Mesendoderm (in vitro differentiated cells): Measurements from ENCODE around the gene PCDHA3. TPM values are rescaled to one million over a fixed set of nuclear protein-coding genes. Genes with fewer than 3 reads are reported as not detected.

Experiments
- DNase-seq: peaks from one replicate; pipeline ENCODE4 v3.0.0; 2013
- H2AK5ac ChIP-seq: 2 replicates; pipeline ENCODE4 v1.6.1; 2013; ENCODE audit warnings: low read length, inconsistent platforms
- H2BK120ac ChIP-seq: 2 replicates; pipeline ENCODE4 v1.6.1; 2013; ENCODE audit warnings: low read depth, mild to moderate bottlenecking, low read length, moderate library complexity, mixed read lengths
- H2BK15ac ChIP-seq: replicated peaks from 2 replicates; pipeline ENCODE4 v1.6.1; 2013; ENCODE audit warnings: low read depth, mild to moderate bottlenecking, moderate library complexity
- H2BK5ac ChIP-seq: 2 replicates; pipeline ENCODE4 v1.6.1; 2013; ENCODE audit warnings: low read length, inconsistent platforms
- H3K18ac ChIP-seq: 2 replicates; pipeline ENCODE4 v1.6.1; 2013; ENCODE audit warnings: mild to moderate bottlenecking, low read length, mixed read lengths
- H3K23ac ChIP-seq: one replicate; pipeline ENCODE4 v1.6.1; 2013; ENCODE audit warnings: low read length
- H3K27ac ChIP-seq: 2 replicates; pipeline ENCODE4 v1.5.1; 2013; ENCODE audit warnings: low read depth, mild to moderate bottlenecking, inconsistent platforms, low read length, moderate library complexity
- H3K27me3 ChIP-seq: 2 replicates; pipeline ENCODE4 v1.6.1; 2013; ENCODE audit warnings: low read length, control low read depth, mild to moderate bottlenecking, inconsistent platforms; ENCODE audit not compliant: insufficient read depth, poor library complexity
- H3K36me3 ChIP-seq: 2 replicates; pipeline ENCODE4 v1.6.1; 2013; ENCODE audit warnings: low read length, inconsistent platforms; ENCODE audit not compliant: control insufficient read depth, insufficient read depth
- H3K4ac ChIP-seq: one replicate; pipeline ENCODE4 v1.6.1; 2013; ENCODE audit warnings: low read depth, mild to moderate bottlenecking, low read length, moderate library complexity
- H3K4me1 ChIP-seq: 2 replicates; pipeline ENCODE4 v1.6.1; 2013; ENCODE audit warnings: low read depth, low read length, inconsistent platforms; ENCODE audit not compliant: control insufficient read depth
- H3K4me2 ChIP-seq: 2 replicates; pipeline ENCODE4 v1.6.1; 2013; ENCODE audit warnings: low read length
- H3K4me3 ChIP-seq: 2 replicates; pipeline ENCODE4 v1.5.1; 2013; ENCODE audit warnings: mild to moderate bottlenecking, low read length
- H3K56ac ChIP-seq: one replicate; pipeline ENCODE4 v1.6.1; 2013; ENCODE audit warnings: low read length
- H3K79me1 ChIP-seq: 2 replicates; pipeline ENCODE4 v1.6.1; 2013; ENCODE audit warnings: low read length, inconsistent platforms
- H3K79me2 ChIP-seq: 2 replicates; pipeline ENCODE4 v1.6.1; 2013; ENCODE audit warnings: mild to moderate bottlenecking, low read length; ENCODE audit not compliant: control insufficient read depth, insufficient read depth
- H3K9ac ChIP-seq: 2 replicates; pipeline ENCODE4 v1.6.1; 2013; ENCODE audit warnings: low read length, inconsistent platforms
- H4K5ac ChIP-seq: one replicate; pipeline ENCODE4 v1.6.1; 2013; ENCODE audit warnings: low read length
- H4K8ac ChIP-seq: one replicate; pipeline ENCODE4 v1.6.1; 2013; ENCODE audit warnings: low read depth, mild to moderate bottlenecking, control low read depth, low read length, moderate library complexity
- WGBS: extraction: QIAGEN DNeasy Blood & Tissue Kit; methylation state at CpG from one replicate; pipeline ENCODE4 v1.1.7; 2013; ENCODE audit warnings: low lambda C conversion rate, missing lambda C conversion rate; ENCODE audit not compliant: insufficient coverage; ENCODE audit errors: extremely low coverage; 5-methylcytosine and 5-hydroxymethylcytosine counted together
- polyA plus RNA-seq, 2 experiments: library from polyadenylated mRNA; stranded (reverse); fragments of 200-250 nt; gene quantifications; one replicate each; pipeline ENCODE4 v1.2.3, GENCODE V29; 2013

PCDHA3 gene
- 0.73 TPM for polyA plus RNA-seq (2013, experiment 1 of 2)
- 0.74 TPM for polyA plus RNA-seq (2013, experiment 2 of 2)

GRCh38 chr5:140800816-140801493 is at the start of gene PCDHA3:
PCDHA3 (plus strand) TSS chr5:140801057.
- Histone ChIP-seq H3K56ac (no peak within 1 kb of the TSS), H3K9ac (no peak within 1 kb of the TSS), H2BK15ac (no peak within 1 kb of the TSS), H3K27me3 (no peaks in the 10 kb centered on the region), H4K8ac (no peak within 1 kb of the TSS), H3K23ac (no peak within 1 kb of the TSS), H3K4me3 (no peak within 1 kb of the TSS), H2AK5ac (no peak within 1 kb of the TSS), H3K36me3 (no peaks in the 10 kb centered on the region), H2BK5ac (no peak within 1 kb of the TSS), H4K5ac (no peak within 1 kb of the TSS), H3K79me1 (no peaks in the 10 kb centered on the region), H3K18ac (no peak within 1 kb of the TSS), H3K79me2 (no peaks in the 10 kb centered on the region), H3K4me2 (no peak within 1 kb of the TSS), H2BK120ac (no peak within 1 kb of the TSS), H3K4ac (no peak within 1 kb of the TSS), H3K27ac (no peak within 1 kb of the TSS), H3K4me1 (no peaks in the 10 kb centered on the region)
- DNase-seq: peak; percentile 7
- WGBS: no CpG with 5 or more reads among the region's 29 CpGs

GRCh38 chr5:140753561-140753960 is 47.3 kb upstream of the PCDHA3 start:
- Histone ChIP-seq H2BK120ac (no peak overlapping the region), H3K18ac (no peak overlapping the region), H3K4me3 (no peak overlapping the region), H3K27ac (no peak overlapping the region), H3K23ac (no peak overlapping the region), H2BK5ac (no peak overlapping the region), H3K4me2 (no peak overlapping the region), H3K4me1 (no peaks in the 10 kb centered on the region), H4K5ac (no peak overlapping the region), H3K79me2 (no peaks in the 10 kb centered on the region), H2BK15ac (no peak overlapping the region), H3K4ac (no peak overlapping the region), H3K36me3 (no peaks in the 10 kb centered on the region), H3K9ac (no peak overlapping the region), H3K79me1 (no peaks in the 10 kb centered on the region), H3K56ac (no peak overlapping the region), H3K27me3 (no peaks in the 10 kb centered on the region), H2AK5ac (no peak overlapping the region), H4K8ac (no peak overlapping the region)
- DNase-seq: no peak
- no CpG with 5 or more reads among the region's 5 CpGs for WGBS

- DNase-seq: no peak
- no peak overlapping the region for H3K27ac ChIP-seq
- H3K79me1 ChIP-seq: no peaks in the 10 kb centered on the region
- no peak overlapping the region for H2BK15ac ChIP-seq
- H3K36me3 ChIP-seq: no peaks in the 10 kb centered on the region
- H3K56ac ChIP-seq: no peak overlapping the region
- H3K79me2 ChIP-seq: no peaks in the 10 kb centered on the region
- no peak overlapping the region for H2AK5ac ChIP-seq
- no peaks in the 10 kb centered on the region for H3K4me1 ChIP-seq
- no peak overlapping the region for H3K18ac ChIP-seq
- H4K5ac ChIP-seq: no peak overlapping the region
- no peak overlapping the region for H3K4me3 ChIP-seq
- no peak overlapping the region for H2BK5ac ChIP-seq
- H3K23ac ChIP-seq: no peak overlapping the region
- H3K4ac ChIP-seq: no peak overlapping the region
- WGBS: no CpG with 5 or more reads among the region's 2 CpGs
- H3K9ac ChIP-seq: no peak overlapping the region
- no peaks in the 10 kb centered on the region for H3K27me3 ChIP-seq
- no peak overlapping the region for H4K8ac ChIP-seq
- no peak overlapping the region for H3K4me2 ChIP-seq
- no peak overlapping the region for H2BK120ac ChIP-seq
Observed at GRCh38 chr5:140764177-140764973, 36.5 kb upstream of the PCDHA3 start.

GRCh38 chr5:140767444-140767843 is 33.4 kb upstream of the PCDHA3 start:
- no peak for DNase-seq
- Histone ChIP-seq H3K4me3 (no peak overlapping the region), H3K18ac (no peak overlapping the region), H3K9ac (no peak overlapping the region), H3K27ac (no peak overlapping the region), H3K4me2 (no peak overlapping the region), H2BK120ac (no peak overlapping the region), H3K4me1 (no peaks in the 10 kb centered on the region), H3K79me1 (no peaks in the 10 kb centered on the region), H4K8ac (no peak overlapping the region), H4K5ac (no peak overlapping the region), H3K27me3 (no peaks in the 10 kb centered on the region), H2BK15ac (no peak overlapping the region), H3K36me3 (no peaks in the 10 kb centered on the region), H3K79me2 (no peaks in the 10 kb centered on the region), H2AK5ac (no peak overlapping the region), H3K4ac (no peak overlapping the region), H2BK5ac (no peak overlapping the region), H3K56ac (no peak overlapping the region), H3K23ac (no peak overlapping the region)
- no CpG with 5 or more reads among the region's 4 CpGs for WGBS

- no peak overlapping the region for H2BK5ac ChIP-seq
- H3K27ac ChIP-seq: no peak overlapping the region
- no peak overlapping the region for H2AK5ac ChIP-seq
- no peaks in the 10 kb centered on the region for H3K79me1 ChIP-seq
- H3K27me3 ChIP-seq: no peaks in the 10 kb centered on the region
- WGBS: no CpG with 5 or more reads among the region's 1 CpG
- H3K4me3 ChIP-seq: no peak overlapping the region
- H2BK15ac ChIP-seq: no peak overlapping the region
- H2BK120ac ChIP-seq: no peak overlapping the region
- H3K79me2 ChIP-seq: no peaks in the 10 kb centered on the region
- H3K4me2 ChIP-seq: no peak overlapping the region
- no peaks in the 10 kb centered on the region for H3K36me3 ChIP-seq
- no peak overlapping the region for H4K5ac ChIP-seq
- no peak for DNase-seq
- H3K18ac ChIP-seq: no peak overlapping the region
- H4K8ac ChIP-seq: no peak overlapping the region
- no peak overlapping the region for H3K23ac ChIP-seq
- H3K4ac ChIP-seq: no peak overlapping the region
- H3K56ac ChIP-seq: no peak overlapping the region
- H3K9ac ChIP-seq: no peak overlapping the region
- H3K4me1 ChIP-seq: no peaks in the 10 kb centered on the region
Observed at GRCh38 chr5:140780512-140780911, 20.3 kb upstream of the PCDHA3 start.
